A549 (cell line): ENCODE measurements around the gene PPL. TPM values are rescaled to one million over a fixed set of nuclear protein-coding genes. Genes with fewer than 3 reads are reported as not detected.

Experiments used
- ATAC-seq, 2 experiments: fragments of 200-7000 bp in 1 of 2; fragments of >200 bp in 1 of 2; cut with Nextera tagmentation in 1 of 2; cut with Tn5 transposase in 1 of 2; 3 replicates each; pipeline versions ENCODE4 v1.8.0 to v1.9.1; 2018 to 2020; ENCODE audit warnings: mild to moderate bottlenecking in 1 of 2, moderate library complexity in 1 of 2
- CTCF ChIA-PET: fragments of 300-600 bp; sonication (Branson Sonifier 250); formaldehyde crosslinking; extraction: SDS; loops from one replicate; lab custom pipeline; 2021; ENCODE audit warnings: antibody characterized with exemption, inconsistent platforms; lab: Yijun Ruan, JAX
- POLR2A ChIA-PET: fragments of 350-600 bp; formaldehyde crosslinking; extraction: SDS; loops from one replicate; lab custom pipeline; 2021; ENCODE audit warnings: antibody characterized with exemption, inconsistent platforms; lab: Yijun Ruan, JAX
- DNase-seq, 2 experiments: peaks; one replicate each; pipeline versions ENCODE4 v3.0.0 to v3.0.0-alpha.2; 2011 to 2016; ENCODE audit warnings: low read depth in 1 of 2, low spot score in 1 of 2
- FAIRE-seq: peaks from 2 replicates; lab custom pipeline; 2011; peaks lifted over from hg19 to GRCh38; lab: Jason Lieb, UNC
- H3K27ac ChIP-seq, 2 experiments: fragments of >200 bp; sonication (Bioruptor Twin); formaldehyde crosslinking; 3 replicates each; pipeline ENCODE4 v1.5.1; 2016 to 2017
- H3K4me1 ChIP-seq: fragments of >200 bp; sonication (Bioruptor Twin); formaldehyde crosslinking; 3 replicates; pipeline ENCODE4 v1.6.1; 2016
- H3K4me2 ChIP-seq: fragments of >200 bp; sonication (Bioruptor Twin); formaldehyde crosslinking; 3 replicates; pipeline ENCODE4 v1.6.1; 2016
- H3K4me3 ChIP-seq: fragments of >200 bp; sonication (Bioruptor Twin); formaldehyde crosslinking; 3 replicates; pipeline ENCODE4 v1.5.1; 2016
- H3K9me3 ChIP-seq: fragments of >200 bp; sonication (Bioruptor Twin); formaldehyde crosslinking; 3 replicates; pipeline ENCODE4 v1.6.1; 2016
- EHF ChIP-seq: fragments of 250-450 bp; sonication (Bioruptor Pico); IDR thresholded peaks from 2 replicates; pipeline ENCODE4 v1.5.0; 2020; ENCODE audit warnings: mild to moderate bottlenecking
- EP300 ChIP-seq, 2 experiments: fragments of >200 bp; sonication (Bioruptor Twin); formaldehyde crosslinking; IDR thresholded peaks; 2 replicates in 1 of 2; 3 replicates in 1 of 2; pipeline ENCODE4 v1.6.1; 2016 to 2017
- FOXS1 ChIP-seq: fragments of 250-450 bp; sonication (Bioruptor Pico); IDR thresholded peaks from 2 replicates; pipeline ENCODE4 v1.5.0; 2020; ENCODE audit warnings: mild to moderate bottlenecking, moderate library complexity
- HES2 ChIP-seq: fragments of >200 bp; sonication (Bioruptor Twin); formaldehyde crosslinking; IDR thresholded peaks from 2 replicates; pipeline ENCODE4 v1.6.1; 2016
- HEYL ChIP-seq: fragments of 250-450 bp; sonication (Bioruptor Pico); IDR thresholded peaks from 2 replicates; pipeline ENCODE4 v1.8.0; 2021; ENCODE audit warnings: mild to moderate bottlenecking, moderate library complexity
- HOXB13 ChIP-seq: fragments of 250-450 bp; sonication (Bioruptor Pico); IDR thresholded peaks from 2 replicates; pipeline ENCODE4 v1.5.0; 2020; ENCODE audit warnings: low read depth, mild to moderate bottlenecking, moderate library complexity
- HOXB5 ChIP-seq: fragments of 250-450 bp; sonication (Bioruptor Pico); IDR thresholded peaks from 2 replicates; pipeline ENCODE4 v1.5.0; 2020; ENCODE audit warnings: mild to moderate bottlenecking, moderate library complexity
- JUNB ChIP-seq: fragments of >200 bp; sonication (Bioruptor Twin); formaldehyde crosslinking; IDR thresholded peaks from 2 replicates; pipeline ENCODE4 v1.6.1; 2016
- NPAS2 ChIP-seq: fragments of 250-450 bp; sonication (Bioruptor Pico); IDR thresholded peaks from 2 replicates; pipeline ENCODE4 v1.8.0; 2022; ENCODE audit warnings: mild to moderate bottlenecking, moderate library complexity, borderline replicate concordance
- NR3C1 ChIP-seq: fragments of >200 bp; sonication (Bioruptor Twin); formaldehyde crosslinking; IDR thresholded peaks from 3 replicates; pipeline ENCODE4 v1.6.1; 2017
- POLR2AphosphoS2 ChIP-seq: conservative IDR thresholded peaks from 2 replicates; pipeline ENCODE4 v1.6.1; 2012; ENCODE audit warnings: low read length, improper control_type of control experiment, inconsistent platforms
- REST ChIP-seq: fragments of 200-600 bp; sonication (generic); IDR thresholded peaks from 2 replicates; pipeline ENCODE4 v1.6.1; 2016; ENCODE audit warnings: antibody characterized with exemption, mild to moderate bottlenecking, moderate library complexity
- SMC3 ChIP-seq: fragments of >200 bp; sonication (Bioruptor Twin); formaldehyde crosslinking; IDR thresholded peaks from 3 replicates; pipeline ENCODE4 v1.6.1; 2018; ENCODE audit warnings: inconsistent platforms
- ZNF302 ChIP-seq: fragments of 250-450 bp; sonication (Bioruptor Pico); IDR thresholded peaks from 2 replicates; pipeline ENCODE4 v1.9.0; 2021; ENCODE audit warnings: inconsistent platforms, mild to moderate bottlenecking, moderate library complexity
- WGBS: methylation state at CpG from one replicate; pipeline ENCODE4 v1.1.6; 2017; ENCODE audit errors: missing lambda C conversion rate; 5-methylcytosine and 5-hydroxymethylcytosine counted together
- polyA plus RNA-seq, 4 experiments: library from polyadenylated mRNA; depleted of rRNA in 3 of 4; stranded (reverse); fragments of >200 nt; fragmentation: RNase III in 1 of 4; extraction: RNeasy Plus Mini Kit Qiagen cat#74134 plus additional on column Dnase treatment in 1 of 4; gene quantifications; 2 replicates in 3 of 4; 3 replicates in 1 of 4; pipeline ENCODE4 v1.2.3, GENCODE V29; 2011 to 2017
- TF ChIP-seq, protein P1 (sequence below): fragments of 250-450 bp; sonication (Bioruptor Pico); IDR thresholded peaks from 2 replicates; pipeline ENCODE4 v1.5.0; 2021; ENCODE audit warnings: mild to moderate bottlenecking, moderate library complexity, borderline replicate concordance
- TF ChIP-seq, protein P2 (sequence below): fragments of 450-650 bp; IDR thresholded peaks from 2 replicates; pipeline ENCODE4 v1.6.1; 2014; ENCODE audit warnings: antibody characterized with exemption
- TF ChIP-seq, protein P3 (sequence below): IDR thresholded peaks from 2 replicates; pipeline ENCODE4 v1.6.1; 2012
- TF ChIP-seq, protein P4 (sequence below): fragments of >200 bp; sonication (Bioruptor Twin); formaldehyde crosslinking; IDR thresholded peaks from 3 replicates; pipeline ENCODE4 v1.6.1; 2016

Gene PPL
- polyA plus RNA-seq, 2 of the 4 experiments (the other 2 are of a cell fraction): 1.8 to 2.6 TPM

DNA sequence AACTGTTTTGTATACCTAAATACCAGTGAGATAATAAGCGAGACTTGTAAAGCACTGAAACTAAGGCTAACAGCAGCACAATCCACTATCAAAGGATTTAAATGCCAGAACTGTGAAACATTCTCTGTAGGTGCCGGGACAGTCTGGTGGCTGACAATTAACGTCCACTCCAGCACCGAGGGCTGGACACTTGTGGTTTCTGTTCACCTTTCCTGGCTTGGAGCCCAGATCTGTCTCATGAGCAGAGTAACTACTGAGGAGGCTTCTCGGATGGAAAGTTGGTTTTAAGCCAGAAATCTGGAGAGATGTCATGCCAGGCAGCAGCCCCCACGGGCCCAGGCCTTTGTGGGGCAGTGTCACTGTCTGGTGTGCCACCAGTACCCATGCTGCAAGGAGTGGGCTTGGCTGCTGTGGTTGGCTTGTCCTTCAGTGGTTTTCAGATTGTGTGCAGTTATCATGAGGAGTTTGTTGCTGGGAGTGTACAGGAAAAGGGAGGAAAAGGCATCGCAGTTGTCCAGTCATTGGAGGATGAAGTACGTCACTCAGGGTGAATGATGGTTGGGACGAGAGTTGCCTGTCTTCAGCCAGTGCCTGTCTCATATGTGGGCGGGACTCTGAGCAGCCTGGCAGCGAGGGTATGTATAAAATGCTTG is 54.2 kb downstream of the PPL start:
- H3K4me3 ChIP-seq: no peak overlapping the region
- ChIA-PET POLR2A (no interaction called here), CTCF (interaction anchor here (1.4 to 2.2 kb wide), 2 partner anchors 9 to 74 kb away, joined by 5 to 7 read pairs; no protein-coding TSS in a partner anchor)
- TF ChIP-seq HOXB5 (CRISPR knock-in tag) (no peak), REST (no peak), HOXB13 (CRISPR knock-in tag) (no peak), SMC3 (no peak), FOXS1 (no peak), HES2 (no peak), EHF (CRISPR knock-in tag) (no peak), EP300 (IDR thresholded peaks at IDR 0.05) (no peak)
- TF ChIP-seq, protein P1, sequence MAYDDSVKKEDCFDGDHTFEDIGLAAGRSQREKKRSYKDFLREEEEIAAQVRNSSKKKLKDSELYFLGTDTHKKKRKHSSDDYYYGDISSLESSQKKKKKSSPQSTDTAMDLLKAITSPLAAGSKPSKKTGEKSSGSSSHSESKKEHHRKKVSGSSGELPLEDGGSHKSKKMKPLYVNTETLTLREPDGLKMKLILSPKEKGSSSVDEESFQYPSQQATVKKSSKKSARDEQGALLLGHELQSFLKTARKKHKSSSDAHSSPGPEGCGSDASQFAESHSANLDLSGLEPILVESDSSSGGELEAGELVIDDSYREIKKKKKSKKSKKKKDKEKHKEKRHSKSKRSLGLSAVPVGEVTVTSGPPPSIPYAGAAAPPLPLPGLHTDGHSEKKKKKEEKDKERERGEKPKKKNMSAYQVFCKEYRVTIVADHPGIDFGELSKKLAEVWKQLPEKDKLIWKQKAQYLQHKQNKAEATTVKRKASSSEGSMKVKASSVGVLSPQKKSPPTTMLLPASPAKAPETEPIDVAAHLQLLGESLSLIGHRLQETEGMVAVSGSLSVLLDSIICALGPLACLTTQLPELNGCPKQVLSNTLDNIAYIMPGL (CRISPR knock-in tag): no peak
- FAIRE-seq (no peak), ATAC-seq (no peak), DNase-seq (no peak)
- 80% methylated on average over 11 of the region's 11 CpGs for WGBS
- H3K4me1 ChIP-seq: no peaks in the 10 kb centered on the region
- no peak overlapping the region for H3K27ac ChIP-seq
- H3K4me2 ChIP-seq: no peak overlapping the region
- H3K9me3 ChIP-seq: no peaks in the 10 kb centered on the region

DNA sequence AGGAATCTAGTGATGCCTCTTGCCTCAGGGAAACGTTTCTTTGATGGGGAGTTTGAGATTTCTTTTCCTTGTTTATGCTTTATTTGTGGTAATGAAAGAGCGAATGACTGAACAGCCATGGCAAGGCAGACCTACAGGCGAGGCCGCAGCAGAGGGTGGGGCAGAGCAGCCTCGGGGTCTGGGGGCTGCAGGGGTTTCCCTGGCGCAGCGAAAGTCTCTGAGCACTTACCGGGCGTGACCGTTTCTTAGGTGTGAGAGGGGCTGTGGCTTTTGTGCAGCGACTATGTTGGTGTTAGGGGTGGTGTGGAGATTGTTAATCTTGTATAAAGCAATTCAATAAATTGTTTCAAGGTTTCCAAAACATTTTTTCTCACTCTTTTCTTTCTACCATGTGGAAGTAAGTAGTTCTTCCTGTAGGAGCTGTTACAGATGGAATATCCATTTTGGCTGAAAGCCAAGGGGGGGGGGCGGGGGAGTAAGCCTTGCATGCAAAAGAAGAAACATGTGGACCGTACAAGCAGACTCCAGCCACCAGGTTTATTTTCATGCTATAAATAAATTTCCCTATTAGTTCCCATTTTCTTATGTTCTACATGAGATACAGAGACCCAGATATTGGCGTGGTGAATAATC is 54.8 kb downstream of the PPL start:
- H3K4me2 ChIP-seq: no peak overlapping the region
- no peak for FAIRE-seq
- no peak for ATAC-seq
- no peaks in the 10 kb centered on the region for H3K9me3 ChIP-seq
- H3K4me3 ChIP-seq: no peak overlapping the region
- TF ChIP-seq, protein P2, sequence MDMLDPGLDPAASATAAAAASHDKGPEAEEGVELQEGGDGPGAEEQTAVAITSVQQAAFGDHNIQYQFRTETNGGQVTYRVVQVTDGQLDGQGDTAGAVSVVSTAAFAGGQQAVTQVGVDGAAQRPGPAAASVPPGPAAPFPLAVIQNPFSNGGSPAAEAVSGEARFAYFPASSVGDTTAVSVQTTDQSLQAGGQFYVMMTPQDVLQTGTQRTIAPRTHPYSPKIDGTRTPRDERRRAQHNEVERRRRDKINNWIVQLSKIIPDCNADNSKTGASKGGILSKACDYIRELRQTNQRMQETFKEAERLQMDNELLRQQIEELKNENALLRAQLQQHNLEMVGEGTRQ: no peak
- DNase-seq: no peak
- H3K4me1 ChIP-seq: no peaks in the 10 kb centered on the region
- no peak overlapping the region for H3K27ac ChIP-seq
- CTCF ChIA-PET: no interaction called here
- 81% methylated on average over 14 of the region's 14 CpGs for WGBS
- POLR2A ChIA-PET: no interaction called here

GRCh38 chr16:4880006-4880580 is 56.9 kb downstream of the PPL start:
- H3K4me3 ChIP-seq: no peak overlapping the region
- ChIA-PET CTCF (interaction anchor here (1.1 to 2.1 kb wide), 4 partner anchors 14 to 76 kb away, joined by 3 to 9 read pairs (median 6); no protein-coding TSS in a partner anchor), POLR2A (no interaction called here)
- no peaks in the 10 kb centered on the region for H3K9me3 ChIP-seq
- no peak overlapping the region for H3K27ac ChIP-seq
- ATAC-seq: no peak
- no peak for DNase-seq
- FAIRE-seq: no peak
- H3K4me1 ChIP-seq: no peaks in the 10 kb centered on the region
- H3K4me2 ChIP-seq: no peak overlapping the region
- 92% methylated on average over 14 of the region's 17 CpGs for WGBS
- TF ChIP-seq JUNB (no peak), NR3C1 (no peak), HES2 (no peak), ZNF302 (CRISPR knock-in tag) (no peak), HEYL (CRISPR knock-in tag) (no peak), POLR2AphosphoS2 (no peak), REST (no peak), HOXB13 (CRISPR knock-in tag) (no peak), NPAS2 (no peak)
- TF ChIP-seq, protein P3, sequence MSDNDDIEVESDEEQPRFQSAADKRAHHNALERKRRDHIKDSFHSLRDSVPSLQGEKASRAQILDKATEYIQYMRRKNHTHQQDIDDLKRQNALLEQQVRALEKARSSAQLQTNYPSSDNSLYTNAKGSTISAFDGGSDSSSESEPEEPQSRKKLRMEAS: no peak
- TF ChIP-seq, protein P4, sequence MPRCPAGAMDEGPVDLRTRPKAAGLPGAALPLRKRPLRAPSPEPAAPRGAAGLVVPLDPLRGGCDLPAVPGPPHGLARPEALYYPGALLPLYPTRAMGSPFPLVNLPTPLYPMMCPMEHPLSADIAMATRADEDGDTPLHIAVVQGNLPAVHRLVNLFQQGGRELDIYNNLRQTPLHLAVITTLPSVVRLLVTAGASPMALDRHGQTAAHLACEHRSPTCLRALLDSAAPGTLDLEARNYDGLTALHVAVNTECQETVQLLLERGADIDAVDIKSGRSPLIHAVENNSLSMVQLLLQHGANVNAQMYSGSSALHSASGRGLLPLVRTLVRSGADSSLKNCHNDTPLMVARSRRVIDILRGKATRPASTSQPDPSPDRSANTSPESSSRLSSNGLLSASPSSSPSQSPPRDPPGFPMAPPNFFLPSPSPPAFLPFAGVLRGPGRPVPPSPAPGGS: no peak
